Measurements from ENCODE around the gene ARL14EPL.

The ARL14EPL gene

GRCh38 chr5:116032094-116032517, at the start of gene ARL14EPL:
Gene ARL14EPL (plus strand): TSS chr5:116032472. CDS start chr5:116051466, 18,994 bp downstream.
- DNase-seq: peak; percentile 77

- DNase-seq: no peak
Observed at GRCh38 chr5:115983519-115983918, 48.8 kb upstream of the ARL14EPL start.

GRCh38 chr5:115985802-115986757, 46.2 kb upstream of the ARL14EPL start:
- peak; percentile 64 for DNase-seq

GRCh38 chr5:115988002-115988401, 44.3 kb upstream of the ARL14EPL start:
- no peak for DNase-seq

GRCh38 chr5:115992848-115993350, 39.4 kb upstream of the ARL14EPL start:
- no peak for DNase-seq

- DNase-seq: no peak
Observed at GRCh38 chr5:115995351-115995750, 36.9 kb upstream of the ARL14EPL start.

- no peak for DNase-seq
Observed at GRCh38 chr5:116002116-116002906, 30.0 kb upstream of the ARL14EPL start.

- no peak for DNase-seq
Observed at GRCh38 chr5:116004248-116004647, 28.0 kb upstream of the ARL14EPL start.

- no peak for DNase-seq
Observed at GRCh38 chr5:116009806-116010205, 22.5 kb upstream of the ARL14EPL start.

GRCh38 chr5:116011046-116011445, 21.2 kb upstream of the ARL14EPL start:
- peak; percentile 9 for DNase-seq

- DNase-seq: no peak
Observed at GRCh38 chr5:116013207-116013785, 19.0 kb upstream of the ARL14EPL start.

- DNase-seq: no peak
Observed at GRCh38 chr5:116013936-116014335, 18.3 kb upstream of the ARL14EPL start.

- DNase-seq: no peak
Observed at GRCh38 chr5:116023619-116024018, 8.7 kb upstream of the ARL14EPL start.

- no peak for DNase-seq
Observed at GRCh38 chr5:116025866-116026265, 6.4 kb upstream of the ARL14EPL start.

- DNase-seq: no peak
Observed at GRCh38 chr5:116032991-116033390, 719 bp downstream of the ARL14EPL start.

- no peak for DNase-seq
Observed at GRCh38 chr5:116035123-116035522, 2.9 kb downstream of the ARL14EPL start.

GRCh38 chr5:116037236-116037822, 5.1 kb downstream of the ARL14EPL start:
- no peak for DNase-seq

- DNase-seq: no peak
Observed at GRCh38 chr5:116038817-116039216, 6.5 kb downstream of the ARL14EPL start.

- DNase-seq: no peak
Observed at GRCh38 chr5:116042375-116042774, 10.1 kb downstream of the ARL14EPL start.

- no peak for DNase-seq
Observed at GRCh38 chr5:116044073-116044472, 11.8 kb downstream of the ARL14EPL start.

- no peak for DNase-seq
Observed at GRCh38 chr5:116045821-116046220, 13.5 kb downstream of the ARL14EPL start.

GRCh38 chr5:116046261-116046660, 14.0 kb downstream of the ARL14EPL start:
- no peak for DNase-seq

GRCh38 chr5:116046823-116047222, 14.6 kb downstream of the ARL14EPL start:
- no peak for DNase-seq
